Renal cortical epithelial cell (primary cell): Measurements from ENCODE around the gene SLC41A3. TPM values are rescaled to one million over a fixed set of nuclear protein-coding genes. Genes with fewer than 3 reads are reported as not detected.
A peak's percentile ranks its signal among the peaks of the same experiment; 100 is the strongest.
"Not testable (repeated sequence)": the region's sequence is repeated elsewhere in the genome, so short reads cannot be mapped to it uniquely, and the experiment has no call there.

Experiments used
- DNase-seq: peaks from one replicate; pipeline ENCODE4 v3.0.0-alpha.2; 2011; ENCODE audit warnings: low read depth
- total RNA-seq: library from RNA; depleted of rRNA; stranded (reverse); fragments of >200 nt; gene quantifications from 2 replicates; pipeline ENCODE4 v1.2.3, GENCODE V29; 2014

The SLC41A3 gene
- total RNA-seq, 1 donor from 2014 or later: 78.6 TPM

- no peak for DNase-seq
Observed at GRCh38 chr3:126003447-126004190, 80.3 kb downstream of the SLC41A3 start.

GRCh38 chr3:126002189-126002588 is 81.7 kb downstream of the SLC41A3 start:
- DNase-seq: no peak

- DNase-seq: not testable (repeated sequence)
Observed at GRCh38 chr3:125996751-125997150, 87.2 kb downstream of the SLC41A3 start.

- DNase-seq: peak; percentile 87
Observed at GRCh38 chr3:125990253-125990970, 93.5 kb downstream of the SLC41A3 start.

- DNase-seq: not testable (repeated sequence)
Observed at GRCh38 chr3:125984951-125985350, 99.0 kb downstream of the SLC41A3 start.

GRCh38 chr3:125977104-125977503 is 106.8 kb downstream of the SLC41A3 start:
- DNase-seq: not testable (repeated sequence)

GRCh38 chr3:125976003-125976390 is 107.9 kb downstream of the SLC41A3 start:
- DNase-seq: not testable (repeated sequence)

- DNase-seq: not testable (repeated sequence)
Observed at GRCh38 chr3:125975245-125976002, 108.5 kb downstream of the SLC41A3 start.

GRCh38 chr3:125971997-125972944 is 111.7 kb downstream of the SLC41A3 start:
- DNase-seq: peak; percentile 6

GRCh38 chr3:125968701-125969592 is 115.0 kb downstream of the SLC41A3 start, which contains the start of gene ROPN1B:
TSS of gene ROPN1B (plus strand) at chr3:125969178. CDS start at chr3:125972055, 2,877 bp downstream.
- not testable (repeated sequence) for DNase-seq

- not testable (repeated sequence) for DNase-seq
Observed at GRCh38 chr3:125968121-125968520, 115.8 kb downstream of the SLC41A3 start.

- DNase-seq: no peak
Observed at GRCh38 chr3:125967156-125967555, 116.8 kb downstream of the SLC41A3 start.

- DNase-seq: no peak
Observed at GRCh38 chr3:125965505-125965904, 118.4 kb downstream of the SLC41A3 start.

- peak; percentile 2 for DNase-seq
Observed at GRCh38 chr3:125963834-125964233, 120.1 kb downstream of the SLC41A3 start.

- no peak for DNase-seq
Observed at GRCh38 chr3:125961289-125961589, 122.7 kb downstream of the SLC41A3 start.

- no peak for DNase-seq
Observed at GRCh38 chr3:125960456-125961288, 123.3 kb downstream of the SLC41A3 start.

GRCh38 chr3:125960066-125960424 is 123.9 kb downstream of the SLC41A3 start:
- no peak for DNase-seq

- DNase-seq: no peak
Observed at GRCh38 chr3:125959317-125960065, 124.4 kb downstream of the SLC41A3 start.
